HG02763 (cell line): Measurements from ENCODE around the gene ARMCX1.
"Not testable (repeated sequence)": the region's sequence is repeated elsewhere in the genome, so short reads cannot be mapped to it uniquely, and the experiment has no call there.

Source experiments
- ATAC-seq: cut with Tn5 transposase; IDR thresholded peaks from one replicate; pipeline ENCODE4 v1.9.1; 2021; ENCODE audit warnings: mild to moderate bottlenecking, moderate library complexity; ENCODE audit not compliant: unreplicated experiment

ARMCX1 gene

GRCh38 chrX:101550362-101550750 lies at the start of gene ARMCX1:
TSS of gene ARMCX1 (plus strand) at chrX:101550547. CDS start at chrX:101552931, 2,384 bp downstream.
- no peak for ATAC-seq

- ATAC-seq, result not testable (repeated sequence)
Measured at GRCh38 chrX:101502929-101503328, 47.4 kb upstream of the ARMCX1 start.

- no peak for ATAC-seq
Measured at GRCh38 chrX:101507372-101507771, 43.0 kb upstream of the ARMCX1 start.

- no peak for ATAC-seq
Measured at GRCh38 chrX:101507986-101508385, 42.4 kb upstream of the ARMCX1 start.

GRCh38 chrX:101530944-101531343 lies 19.4 kb upstream of the ARMCX1 start:
- ATAC-seq, result no peak

GRCh38 chrX:101539116-101539515 lies 11.2 kb upstream of the ARMCX1 start:
- no peak for ATAC-seq

GRCh38 chrX:101550751-101551379 lies 518 bp downstream of the ARMCX1 start:
- no peak for ATAC-seq

GRCh38 chrX:101551380-101551767 lies 1.0 kb downstream of the ARMCX1 start:
- ATAC-seq, result no peak

GRCh38 chrX:101552714-101553113 lies 2.4 kb downstream of the ARMCX1 start:
- ATAC-seq, result no peak

GRCh38 chrX:101564651-101565050 lies 14.3 kb downstream of the ARMCX1 start:
- no peak for ATAC-seq

GRCh38 chrX:101595739-101596419 lies 45.5 kb downstream of the ARMCX1 start:
- peak; percentile 95 for ATAC-seq

GRCh38 chrX:101599592-101599991 lies 49.2 kb downstream of the ARMCX1 start:
- not testable (repeated sequence) for ATAC-seq

- no peak for ATAC-seq
Measured at GRCh38 chrX:101602077-101602476, 51.7 kb downstream of the ARMCX1 start.
